GM19238 (cell line): ENCODE results near the gene ATG5.
"Not testable (repeated sequence)": the region's sequence is repeated elsewhere in the genome, so short reads cannot be mapped to it uniquely, and the experiment has no call there.

Experiments
- DNase-seq: peaks from one replicate; pipeline ENCODE4 v3.0.0; 2011; ENCODE audit warnings: low spot score; ENCODE audit not compliant: insufficient read length

Gene ATG5

GRCh38 chr6:106309766-106310373 lies 15.7 kb downstream of the ATG5 start:
- no peak for DNase-seq

GRCh38 chr6:106308985-106309384 lies 16.6 kb downstream of the ATG5 start:
- no peak for DNase-seq

GRCh38 chr6:106305740-106306139 lies 19.8 kb downstream of the ATG5 start:
- no peak for DNase-seq

GRCh38 chr6:106300944-106301343 lies 24.6 kb downstream of the ATG5 start:
- DNase-seq = no peak

- no peak for DNase-seq
These were observed 25.4 kb downstream of the ATG5 start for GRCh38 chr6:106300020-106300780.

- DNase-seq = no peak
These were observed 32.4 kb downstream of the ATG5 start for GRCh38 chr6:106293116-106293515.

GRCh38 chr6:106290954-106291353 lies 34.6 kb downstream of the ATG5 start:
- DNase-seq = no peak

GRCh38 chr6:106290032-106290431 lies 35.5 kb downstream of the ATG5 start:
- no peak for DNase-seq

- DNase-seq = no peak
These were observed 38.3 kb downstream of the ATG5 start for GRCh38 chr6:106287215-106287614.

GRCh38 chr6:106286746-106287145 lies 38.8 kb downstream of the ATG5 start:
- no peak for DNase-seq

- no peak for DNase-seq
These were observed 42.1 kb downstream of the ATG5 start for GRCh38 chr6:106283481-106283880.

- no peak for DNase-seq
These were observed 43.9 kb downstream of the ATG5 start for GRCh38 chr6:106281661-106282060.

- no peak for DNase-seq
These were observed 44.5 kb downstream of the ATG5 start for GRCh38 chr6:106281088-106281487.

GRCh38 chr6:106279179-106279578 lies 46.4 kb downstream of the ATG5 start:
- DNase-seq = no peak

- DNase-seq = no peak
These were observed 49.9 kb downstream of the ATG5 start for GRCh38 chr6:106275692-106276091.

GRCh38 chr6:106273087-106273486 lies 52.5 kb downstream of the ATG5 start:
- DNase-seq = no peak

- DNase-seq = no peak
These were observed 53.3 kb downstream of the ATG5 start for GRCh38 chr6:106272287-106272686.

- DNase-seq = no peak
These were observed 55.1 kb downstream of the ATG5 start for GRCh38 chr6:106270414-106270813.

GRCh38 chr6:106269268-106269919 lies 56.2 kb downstream of the ATG5 start:
- not testable (repeated sequence) for DNase-seq

GRCh38 chr6:106268500-106268899 lies 57.1 kb downstream of the ATG5 start:
- not testable (repeated sequence) for DNase-seq

GRCh38 chr6:106264433-106264832 lies 61.1 kb downstream of the ATG5 start:
- DNase-seq = not testable (repeated sequence)

GRCh38 chr6:106259748-106260147 lies 65.8 kb downstream of the ATG5 start:
- not testable (repeated sequence) for DNase-seq

- DNase-seq = no peak
These were observed 66.8 kb downstream of the ATG5 start for GRCh38 chr6:106258726-106259125.
